Activated CD4-positive, alpha-beta T cell treated with anti-CD3 and anti-CD28 coated beads, Interleukin-2, amount 10 ng/mL, durations not matched to agents 7 days and 5 days (primary cell): Measurements from ENCODE around the gene ADCY7. TPM values are rescaled to one million over a fixed set of nuclear protein-coding genes. Genes with fewer than 3 reads are reported as not detected.
A peak's percentile ranks its signal among the peaks of the same experiment; 100 is the strongest.

ENCODE experiments used
- CTCF ChIA-PET: fragments of 350-600 bp; sonication (Branson Sonifier 250); formaldehyde crosslinking; loops from one replicate; lab custom pipeline; 2021; ENCODE audit warnings: antibody characterized with exemption; lab: Charles Lee
- POLR2A ChIA-PET: fragments of 350-600 bp; sonication (Branson Sonifier 250); formaldehyde crosslinking; loops from one replicate; lab custom pipeline; 2021; ENCODE audit warnings: antibody characterized with exemption; lab: Charles Lee
- DNase-seq: peaks from one replicate; pipeline ENCODE4 v3.0.0-alpha.2; 2020
- H3K27ac Mint-ChIP-seq: one replicate; pipeline ENCODE4 v1.8.0; 2021; ENCODE audit warnings: mild to moderate bottlenecking, moderate library complexity, mixed read lengths
- H3K27me3 Mint-ChIP-seq: one replicate; pipeline ENCODE4 v1.8.0; 2021; ENCODE audit warnings: mixed read lengths
- H3K36me3 Mint-ChIP-seq: one replicate; pipeline ENCODE4 v1.8.0; 2021; ENCODE audit warnings: low read depth, mixed read lengths
- H3K4me1 Mint-ChIP-seq: one replicate; pipeline ENCODE4 v1.8.0; 2021; ENCODE audit warnings: mixed read lengths
- H3K4me3 Mint-ChIP-seq: one replicate; pipeline ENCODE4 v1.8.0; 2021; ENCODE audit warnings: mild to moderate bottlenecking, moderate library complexity, mixed read lengths
- H3K9me3 Mint-ChIP-seq: one replicate; pipeline ENCODE4 v1.8.0; 2021; ENCODE audit warnings: mixed read lengths
- total RNA-seq, 2 experiments: library from RNA; stranded (reverse); gene quantifications; one replicate each; pipeline ENCODE4 v1.2.3, GENCODE V29; 2021

ADCY7 gene
- total RNA-seq, 2 experiments from 2014 or later, result 197 to 255 TPM

- no peak for DNase-seq
- Mint-ChIP-seq H3K9me3 (no peaks in the 10 kb centered on the region), H3K4me1 (peaks cover 10% of the 10 kb centered on the region), H3K27ac (no peak overlapping the region), H3K36me3 (peaks cover 32% of the 10 kb centered on the region), H3K4me3 (no peak overlapping the region), H3K27me3 (no peaks in the 10 kb centered on the region)
- POLR2A ChIA-PET, result no interaction called here
- CTCF ChIA-PET, result interaction anchor here (0.6 to 1.8 kb wide), 2 partner anchors 21 to 123 kb away, joined by 3 to 6 read pairs; no protein-coding TSS in a partner anchor
These were observed 39.9 kb downstream of the ADCY7 start for GRCh38 chr16:50306287-50306686.

DNA sequence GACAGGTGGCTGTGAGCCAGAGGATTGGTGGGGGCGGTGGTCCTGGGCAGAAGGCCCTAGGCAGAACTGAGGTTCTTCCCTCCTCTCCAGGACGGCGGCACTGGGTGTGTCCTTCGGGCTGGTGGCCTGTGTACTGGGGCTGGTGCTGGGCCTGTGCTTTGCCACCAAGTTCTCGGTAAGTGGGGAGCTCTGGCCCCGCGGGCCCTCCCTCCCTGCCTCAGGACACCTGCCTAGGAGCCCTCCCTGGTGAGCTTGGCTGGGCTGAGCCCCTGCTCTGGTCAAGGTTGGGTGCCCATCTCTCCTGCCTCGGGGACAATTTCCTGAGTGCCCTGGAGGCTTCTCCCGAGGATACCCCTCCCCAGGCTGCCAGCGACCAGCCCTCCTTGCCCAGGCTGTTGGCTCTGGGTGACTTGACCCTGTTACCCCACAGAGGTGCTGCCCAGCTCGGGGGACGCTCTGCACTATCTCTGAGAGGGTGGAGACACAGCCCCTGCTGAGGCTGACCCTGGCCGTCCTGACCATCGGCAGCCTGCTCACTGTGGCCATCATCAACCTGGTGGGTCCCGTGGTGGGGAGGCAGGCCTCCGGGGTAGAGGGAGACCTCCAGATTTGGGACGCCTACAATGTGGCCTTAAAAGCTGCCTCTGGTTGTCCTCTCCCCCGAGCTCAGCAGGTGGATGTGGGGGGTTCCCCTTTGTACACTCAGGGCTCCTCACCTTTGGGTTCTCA is 42.0 kb downstream of the ADCY7 start:
- H3K4me1 Mint-ChIP-seq, result peaks cover 26% of the 10 kb centered on the region
- H3K36me3 Mint-ChIP-seq, result peaks cover 43% of the 10 kb centered on the region
- no peaks in the 10 kb centered on the region for H3K9me3 Mint-ChIP-seq
- no peak overlapping the region for H3K27ac Mint-ChIP-seq
- ChIA-PET POLR2A (no interaction called here), CTCF (interaction anchor here (0.6 to 1.2 kb wide), 5 partner anchors 19 to 228 kb away, joined by 3 to 4 read pairs (median 3); no protein-coding TSS in a partner anchor)
- no peaks in the 10 kb centered on the region for H3K27me3 Mint-ChIP-seq
- H3K4me3 Mint-ChIP-seq, result no peak overlapping the region
- DNase-seq, result no peak

GRCh38 chr16:50309156-50309526 is 42.8 kb downstream of the ADCY7 start:
- CTCF ChIA-PET, result interaction anchor here (1.0 to 1.9 kb wide), 4 partner anchors 18 to 46 kb away, joined by 3 to 9 read pairs (median 4); no protein-coding TSS in a partner anchor
- Mint-ChIP-seq H3K36me3 (peaks cover 48% of the 10 kb centered on the region), H3K4me3 (no peak overlapping the region), H3K4me1 (peaks cover 33% of the 10 kb centered on the region), H3K9me3 (no peaks in the 10 kb centered on the region), H3K27ac (peak overlapping the region; percentile 19), H3K27me3 (no peaks in the 10 kb centered on the region)
- DNase-seq, result no peak
- POLR2A ChIA-PET, result no interaction called here

DNA sequence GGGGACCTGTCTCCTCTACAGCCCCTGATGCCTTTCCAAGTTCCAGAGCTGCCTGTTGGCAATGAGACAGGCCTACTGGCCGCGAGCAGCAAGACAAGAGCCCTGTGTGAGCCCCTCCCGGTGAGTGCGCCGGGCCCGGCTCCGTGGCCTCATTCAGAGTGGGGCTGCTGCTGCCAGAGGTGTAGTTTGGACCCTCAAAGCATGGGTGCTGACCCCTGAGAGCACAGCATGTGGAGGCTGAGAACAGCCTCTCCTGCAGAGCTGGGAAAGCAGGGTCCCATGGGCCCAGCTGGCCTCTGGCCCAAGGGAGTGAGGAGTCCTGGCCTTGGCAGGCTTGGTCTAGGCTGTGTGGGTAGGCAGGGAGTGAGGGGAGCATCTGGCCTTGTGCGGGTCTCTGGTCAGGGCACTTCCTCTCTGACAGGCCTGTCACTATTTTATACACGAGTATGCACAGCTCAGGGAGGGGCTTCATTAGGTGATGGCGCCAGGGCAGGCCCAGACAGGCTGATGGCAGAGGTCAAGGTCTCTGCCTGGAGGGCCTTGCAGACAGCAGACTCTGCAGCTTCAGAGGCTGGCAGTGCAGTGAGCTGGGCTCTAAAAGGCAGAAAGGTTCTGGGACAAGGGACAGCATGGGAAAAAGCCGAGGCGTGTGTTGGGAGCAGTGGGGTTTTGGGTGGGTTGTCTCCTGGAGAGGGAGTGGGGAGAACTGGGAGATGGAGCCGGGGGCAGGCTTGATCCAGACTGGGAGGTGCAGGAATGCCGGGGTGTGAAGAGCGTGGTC is 43.4 kb downstream of the ADCY7 start:
- peak overlapping the region; percentile 83 for H3K27ac Mint-ChIP-seq
- H3K9me3 Mint-ChIP-seq, result no peaks in the 10 kb centered on the region
- H3K27me3 Mint-ChIP-seq, result no peaks in the 10 kb centered on the region
- H3K4me1 Mint-ChIP-seq, result peaks cover 38% of the 10 kb centered on the region
- H3K36me3 Mint-ChIP-seq, result peaks cover 51% of the 10 kb centered on the region
- no peak for DNase-seq
- peak overlapping the region; percentile 25 for H3K4me3 Mint-ChIP-seq
- ChIA-PET CTCF (interaction anchor here (1.9 kb wide), 1 partner anchor 17 kb away, joined by 9 read pairs; no protein-coding TSS in a partner anchor), POLR2A (no interaction called here)

GRCh38 chr16:50310308-50311133 is 44.2 kb downstream of the ADCY7 start:
- Mint-ChIP-seq H3K27me3 (no peaks in the 10 kb centered on the region), H3K4me1 (peaks cover 44% of the 10 kb centered on the region), H3K9me3 (no peaks in the 10 kb centered on the region), H3K36me3 (peaks cover 55% of the 10 kb centered on the region), H3K27ac (peak overlapping the region; percentile 83), H3K4me3 (no peak overlapping the region)
- ChIA-PET CTCF (interaction anchor here (0.6 to 1.9 kb wide), 2 partner anchors 11 to 16 kb away, joined by 6 to 9 read pairs; no protein-coding TSS in a partner anchor), POLR2A (no interaction called here)
- DNase-seq, result no peak

DNA sequence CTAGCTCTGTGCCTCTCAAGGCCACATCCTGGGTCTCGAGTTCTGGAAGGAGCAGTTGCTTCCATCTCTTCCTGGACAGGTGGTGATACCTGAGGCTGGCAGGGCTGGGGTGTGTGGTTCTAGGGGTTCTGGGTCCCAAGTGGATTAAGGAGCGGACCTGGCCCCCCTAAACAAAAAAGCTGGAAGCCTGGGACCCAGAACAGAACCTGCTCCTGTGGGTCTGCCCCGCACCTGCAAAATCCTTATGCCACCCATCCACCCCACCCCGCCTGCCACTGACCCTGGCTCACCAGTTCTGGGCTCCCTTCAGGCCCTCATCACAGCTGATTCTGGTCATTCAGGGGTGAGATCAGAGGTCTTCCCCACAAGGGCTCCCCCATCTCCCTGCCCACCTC is 44.8 kb downstream of the ADCY7 start:
- H3K4me3 Mint-ChIP-seq, result no peak overlapping the region
- peaks cover 47% of the 10 kb centered on the region for H3K4me1 Mint-ChIP-seq
- H3K36me3 Mint-ChIP-seq, result peaks cover 59% of the 10 kb centered on the region
- DNase-seq, result no peak
- POLR2A ChIA-PET, result no interaction called here
- no peaks in the 10 kb centered on the region for H3K27me3 Mint-ChIP-seq
- H3K27ac Mint-ChIP-seq, result no peak overlapping the region
- CTCF ChIA-PET, result interaction anchor here (0.6 to 1.9 kb wide), 2 partner anchors 10 to 16 kb away, joined by 6 to 9 read pairs; no protein-coding TSS in a partner anchor
- H3K9me3 Mint-ChIP-seq, result no peaks in the 10 kb centered on the region

DNA sequence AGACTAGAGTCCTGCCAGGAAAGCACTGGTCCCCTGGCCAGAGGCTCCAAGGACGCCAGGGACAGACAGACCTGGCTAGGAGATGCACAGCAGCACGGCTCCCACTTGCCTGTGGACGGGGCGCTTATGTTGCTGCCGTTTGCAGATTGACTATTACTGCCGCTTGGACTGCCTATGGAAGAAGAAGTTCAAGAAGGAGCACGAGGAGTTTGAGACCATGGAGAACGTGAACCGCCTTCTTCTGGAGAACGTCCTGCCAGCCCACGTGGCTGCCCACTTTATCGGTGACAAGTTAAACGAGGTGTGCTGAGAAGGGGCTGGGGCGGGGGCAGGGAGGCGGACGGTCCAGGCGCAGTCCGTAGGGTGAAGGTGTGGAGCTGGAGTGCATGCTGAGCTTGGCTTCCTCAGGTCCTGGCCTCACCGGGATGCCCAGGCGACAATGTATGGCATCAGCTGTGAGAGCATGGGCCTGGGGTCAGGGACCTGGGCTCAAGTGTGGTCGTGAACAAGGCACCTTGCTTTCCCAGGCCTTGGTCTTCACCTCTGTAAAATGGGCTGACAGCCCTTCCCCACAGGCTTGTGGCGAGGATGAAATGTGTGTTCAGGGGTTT is 45.6 kb downstream of the ADCY7 start:
- H3K27ac Mint-ChIP-seq, result peak overlapping the region; percentile 87
- no peak for DNase-seq
- no peaks in the 10 kb centered on the region for H3K27me3 Mint-ChIP-seq
- CTCF ChIA-PET, result no interaction called here
- H3K4me1 Mint-ChIP-seq, result peaks cover 47% of the 10 kb centered on the region
- POLR2A ChIA-PET, result no interaction called here
- H3K36me3 Mint-ChIP-seq, result peaks cover 64% of the 10 kb centered on the region
- no peaks in the 10 kb centered on the region for H3K9me3 Mint-ChIP-seq
- H3K4me3 Mint-ChIP-seq, result no peak overlapping the region

DNA sequence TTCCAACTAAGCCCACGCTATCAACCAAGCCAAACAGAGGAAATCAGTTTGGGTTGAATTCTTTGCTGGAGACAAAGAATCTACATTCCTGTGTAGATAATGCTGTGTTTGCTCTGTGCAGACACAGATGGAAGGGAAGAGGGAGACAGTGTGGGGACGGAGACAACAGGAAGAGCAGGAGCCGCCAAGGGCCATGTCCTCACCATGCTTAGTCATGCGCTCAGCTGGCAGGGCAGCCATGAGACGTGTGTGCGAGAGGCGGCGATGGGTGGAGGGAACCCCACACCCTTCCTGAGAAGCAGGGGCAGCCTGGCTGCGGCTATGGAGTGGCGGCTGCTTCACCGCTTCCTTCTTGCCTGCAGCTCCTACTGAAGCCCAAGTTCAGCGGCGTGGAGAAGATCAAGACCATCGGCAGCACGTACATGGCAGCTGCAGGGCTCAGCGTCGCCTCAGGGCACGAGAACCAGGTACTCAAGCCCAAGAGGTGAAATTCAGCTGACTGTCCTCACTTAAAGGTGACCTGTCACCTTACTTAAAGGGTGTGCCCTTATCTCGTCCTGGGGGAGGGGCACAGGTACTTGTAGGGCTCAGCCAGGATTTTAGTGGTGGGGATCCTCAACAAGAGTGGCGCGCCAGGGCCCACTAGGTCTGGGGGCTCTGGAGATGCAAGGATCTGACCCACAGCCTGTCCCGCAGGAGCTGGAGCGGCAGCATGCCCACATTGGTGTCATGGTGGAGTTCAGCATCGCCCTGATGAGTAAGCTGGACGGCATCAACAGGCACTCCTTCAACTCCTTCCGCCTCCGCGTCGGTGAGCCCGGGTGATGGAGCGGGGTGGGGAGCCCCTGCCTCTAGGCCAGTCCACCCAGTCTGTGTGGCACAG is 47.5 kb downstream of the ADCY7 start:
- POLR2A ChIA-PET, result no interaction called here
- Mint-ChIP-seq H3K27me3 (no peaks in the 10 kb centered on the region), H3K9me3 (no peaks in the 10 kb centered on the region), H3K36me3 (peaks cover 71% of the 10 kb centered on the region), H3K4me3 (peak overlapping the region; percentile 47), H3K4me1 (peaks cover 52% of the 10 kb centered on the region), H3K27ac (peak overlapping the region; percentile 87)
- CTCF ChIA-PET, result interaction anchor here (0.6 to 3.7 kb wide), 13 partner anchors 9 to 351 kb away, joined by 3 to 32 read pairs (median 3); partner anchors contain the start of gene CNEP1R1
- peak; percentile 73 for DNase-seq

- Mint-ChIP-seq H3K27me3 (no peaks in the 10 kb centered on the region), H3K4me3 (no peak overlapping the region), H3K27ac (peak overlapping the region; percentile 87), H3K4me1 (peaks cover 55% of the 10 kb centered on the region), H3K9me3 (no peaks in the 10 kb centered on the region), H3K36me3 (peaks cover 72% of the 10 kb centered on the region)
- DNase-seq, result peak; percentile 1
- POLR2A ChIA-PET, result no interaction called here
- CTCF ChIA-PET, result interaction anchor here (0.9 to 3.7 kb wide), 9 partner anchors 12 to 351 kb away, joined by 3 to 32 read pairs (median 3); partner anchors contain the start of gene CNEP1R1
These were observed 48.3 kb downstream of the ADCY7 start for GRCh38 chr16:50314665-50315064.

DNA sequence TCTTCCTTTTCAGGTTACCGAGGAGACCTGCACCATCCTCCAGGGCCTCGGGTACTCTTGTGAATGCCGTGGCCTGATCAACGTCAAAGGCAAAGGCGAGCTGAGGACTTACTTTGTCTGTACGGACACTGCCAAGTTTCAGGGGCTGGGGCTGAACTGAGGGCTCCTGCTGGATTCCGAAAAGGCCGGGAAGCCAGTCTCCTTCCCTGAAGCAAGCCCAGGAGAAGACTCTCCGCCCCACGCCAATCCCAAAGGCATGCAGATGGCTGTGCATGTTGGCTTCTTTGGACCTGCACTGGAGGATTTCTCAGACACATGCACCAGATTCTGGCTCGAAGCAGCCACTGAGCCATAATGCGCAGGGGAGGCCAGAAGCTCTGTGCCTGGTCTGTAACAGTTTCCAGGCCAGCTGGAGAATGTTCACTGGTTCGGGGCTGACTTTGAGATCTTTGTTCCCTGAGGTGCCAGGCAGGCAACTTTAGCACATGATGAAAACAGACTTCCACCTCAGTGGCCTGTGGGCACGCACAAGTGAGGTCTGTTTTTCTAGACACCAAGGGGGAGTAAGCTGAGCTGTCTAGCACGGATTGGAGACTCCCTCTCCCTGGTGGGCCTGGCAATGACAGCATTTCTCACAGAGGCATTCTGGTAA is 49.1 kb downstream of the ADCY7 start:
- Mint-ChIP-seq H3K4me3 (no peak overlapping the region), H3K36me3 (peaks cover 72% of the 10 kb centered on the region), H3K9me3 (no peaks in the 10 kb centered on the region), H3K27ac (peak overlapping the region; percentile 79), H3K4me1 (peaks cover 47% of the 10 kb centered on the region), H3K27me3 (no peaks in the 10 kb centered on the region)
- CTCF ChIA-PET, result interaction anchor here (0.6 to 3.7 kb wide), 4 partner anchors 11 to 105 kb away, joined by 3 to 32 read pairs (median 4); no protein-coding TSS in a partner anchor
- peak; percentile 3 for DNase-seq
- POLR2A ChIA-PET, result interaction anchor here (0.8 kb wide), 1 partner anchor 53 kb away, joined by 4 read pairs; the partner anchor contains the start of gene BRD7
